H1 (cell line): ENCODE data around the gene CDK15. TPM values are rescaled to one million over a fixed set of nuclear protein-coding genes. Genes with fewer than 3 reads are reported as not detected.

Source experiments
- BACH1 ChIP-seq: IDR thresholded peaks from 2 replicates; pipeline ENCODE4 v1.6.1; 2012; ENCODE audit warnings: low read length, improper control_type of control experiment
- CTBP2 ChIP-seq: IDR thresholded peaks from 2 replicates; pipeline ENCODE4 v1.7.0; 2011; ENCODE audit warnings: borderline replicate concordance, mild to moderate bottlenecking, moderate library complexity, mixed read lengths, low read length; ENCODE audit not compliant: insufficient read depth, insufficient read length
- HDAC2 ChIP-seq, 2 experiments: fragments of 300-600 bp in 1 of 2; sonication (generic) in 1 of 2; IDR thresholded peaks; 2 replicates each; pipeline ENCODE4 v1.6.1; 2011 to 2012; ENCODE audit warnings: low read depth in 2 of 2, low read length in 2 of 2, mild to moderate bottlenecking in 2 of 2, moderate library complexity in 2 of 2, borderline replicate concordance in 1 of 2, inconsistent platforms in 1 of 2
- RNF2 ChIP-seq: fragments of 200-900, 300-1000 bp; sonication (generic); IDR thresholded peaks from 2 replicates; pipeline ENCODE4 v1.7.1; 2016; ENCODE audit warnings: borderline replicate concordance, low read depth, mild to moderate bottlenecking, antibody characterized with exemption, low read length; ENCODE audit not compliant: poor library complexity, severe bottlenecking; ENCODE audit errors: missing control alignments
- RXRA ChIP-seq: IDR thresholded peaks from 2 replicates; pipeline ENCODE4 v1.6.1; 2011; ENCODE audit warnings: low read depth, mild to moderate bottlenecking, low read length, moderate library complexity; ENCODE audit not compliant: insufficient read depth
- SP2 ChIP-seq: IDR thresholded peaks from 2 replicates; pipeline ENCODE4 v1.6.1; 2012; ENCODE audit warnings: mild to moderate bottlenecking, low read length, inconsistent platforms
- TAF7 ChIP-seq: optimal IDR thresholded peaks from 2 replicates; pipeline ENCODE3; 2011; ENCODE audit warnings: low read depth, mild to moderate bottlenecking, inconsistent platforms, low read length, moderate library complexity, borderline replicate concordance
- ZNF274 ChIP-seq: IDR thresholded peaks from 2 replicates; pipeline ENCODE4 v1.7.0; 2012; ENCODE audit warnings: low read length, borderline replicate concordance; ENCODE audit errors: extremely low read depth
- polyA plus RNA-seq, 7 experiments: library from polyadenylated mRNA; depleted of rRNA in 3 of 7; stranded (reverse) in 5 of 7; unstranded in 2 of 7; fragments of >200 nt in 5 of 7; fragments of 200-250 nt in 2 of 7; gene quantifications; 1 replicate in 5 of 7; 2 replicates in 1 of 7; 4 replicates in 1 of 7; pipeline versions ENCODE4 v1.2.1 to v1.2.3, GENCODE V29; 2011 to 2013; ENCODE audit warnings: missing spikeins in 2 of 7, mixed read lengths in 2 of 7
- total RNA-seq: library from RNA; stranded (reverse); fragmentation: NEBNext Ultra II Directional; extraction: Animal tissue kit (Norgen Biotek cat#: 25700); gene quantifications from 2 replicates; pipeline ENCODE4 v1.2.1, GENCODE V29; 2021
- TF ChIP-seq, protein P1 (sequence below): IDR thresholded peaks from 2 replicates; pipeline ENCODE4 v1.6.1; 2012; ENCODE audit warnings: low read length, inconsistent platforms

The CDK15 gene
- total and polyA plus RNA-seq, 2 of the 8 experiments (the other 6 are each of a cell fraction or from before 2014, with no cell fraction given), result 0.03 TPM; not detected in 1

DNA sequence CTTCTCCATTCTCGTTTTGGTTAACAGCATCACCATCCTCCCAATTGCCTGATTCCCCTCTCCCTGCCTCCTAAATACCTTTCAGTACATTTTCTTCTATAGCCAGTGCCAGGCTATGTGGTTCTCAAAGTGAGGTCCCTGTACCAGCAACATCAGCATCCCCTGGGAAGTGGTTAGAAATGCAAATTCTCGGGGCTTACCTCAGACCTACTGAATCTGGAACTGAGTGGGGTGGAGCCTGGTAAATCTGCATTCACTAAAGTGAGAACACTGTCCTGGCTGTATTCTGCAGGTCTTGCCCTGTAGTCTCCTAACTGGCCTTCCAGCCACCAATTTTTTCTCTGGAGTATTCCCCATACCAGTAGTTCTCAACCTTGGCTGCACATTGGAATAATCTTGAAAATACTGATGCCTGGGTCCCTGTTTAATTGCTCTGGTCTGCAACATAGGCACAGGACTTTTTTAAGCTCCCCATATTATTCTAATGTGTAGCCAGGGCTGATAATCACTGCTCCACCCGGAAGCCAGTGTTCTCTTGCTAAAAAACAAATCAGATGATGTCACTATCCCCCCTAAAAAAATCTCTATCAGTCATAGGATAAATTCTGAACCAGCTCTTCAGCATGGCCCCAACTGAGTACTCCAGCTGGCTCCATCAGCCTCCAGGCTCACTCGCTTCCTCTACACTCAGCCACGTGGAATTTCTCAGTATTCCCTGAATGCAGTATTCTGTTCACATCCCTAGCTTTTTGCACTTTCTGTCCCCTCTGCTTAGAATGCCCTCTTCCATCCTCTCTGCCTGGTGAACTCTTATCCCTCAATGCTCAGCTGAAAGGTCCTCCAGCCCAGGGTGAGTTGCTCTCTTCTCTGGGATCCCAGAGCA is 98.4 kb downstream of the CDK15 start (continued):
- TF ChIP-seq, protein P1, sequence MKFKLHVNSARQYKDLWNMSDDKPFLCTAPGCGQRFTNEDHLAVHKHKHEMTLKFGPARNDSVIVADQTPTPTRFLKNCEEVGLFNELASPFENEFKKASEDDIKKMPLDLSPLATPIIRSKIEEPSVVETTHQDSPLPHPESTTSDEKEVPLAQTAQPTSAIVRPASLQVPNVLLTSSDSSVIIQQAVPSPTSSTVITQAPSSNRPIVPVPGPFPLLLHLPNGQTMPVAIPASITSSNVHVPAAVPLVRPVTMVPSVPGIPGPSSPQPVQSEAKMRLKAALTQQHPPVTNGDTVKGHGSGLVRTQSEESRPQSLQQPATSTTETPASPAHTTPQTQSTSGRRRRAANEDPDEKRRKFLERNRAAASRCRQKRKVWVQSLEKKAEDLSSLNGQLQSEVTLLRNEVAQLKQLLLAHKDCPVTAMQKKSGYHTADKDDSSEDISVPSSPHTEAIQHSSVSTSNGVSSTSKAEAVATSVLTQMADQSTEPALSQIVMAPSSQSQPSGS, result no peak
- TF ChIP-seq TAF7 (no peak), BACH1 (no peak), ZNF274 (no peak), RNF2 (no peak), RXRA (no peak), SP2 (no peak), CTBP2 (no peak), HDAC2 (IDR thresholded peaks at IDR 0.05; ENCODE audit: borderline replicate concordance in 1 of 2, low read depth in 2 of 2, low read length in 2 of 2) (no peak)
